Measurements from ENCODE around the gene RASGRF2. TPM values are rescaled to one million over a fixed set of nuclear protein-coding genes. Genes with fewer than 3 reads are reported as not detected.

Gene RASGRF2
- total and polyA plus RNA-seq, 2 of the 13 experiments (the other 11 are each of a cell fraction or from before 2014, with no cell fraction given), result 23.6 to 29.0 TPM

DNA sequence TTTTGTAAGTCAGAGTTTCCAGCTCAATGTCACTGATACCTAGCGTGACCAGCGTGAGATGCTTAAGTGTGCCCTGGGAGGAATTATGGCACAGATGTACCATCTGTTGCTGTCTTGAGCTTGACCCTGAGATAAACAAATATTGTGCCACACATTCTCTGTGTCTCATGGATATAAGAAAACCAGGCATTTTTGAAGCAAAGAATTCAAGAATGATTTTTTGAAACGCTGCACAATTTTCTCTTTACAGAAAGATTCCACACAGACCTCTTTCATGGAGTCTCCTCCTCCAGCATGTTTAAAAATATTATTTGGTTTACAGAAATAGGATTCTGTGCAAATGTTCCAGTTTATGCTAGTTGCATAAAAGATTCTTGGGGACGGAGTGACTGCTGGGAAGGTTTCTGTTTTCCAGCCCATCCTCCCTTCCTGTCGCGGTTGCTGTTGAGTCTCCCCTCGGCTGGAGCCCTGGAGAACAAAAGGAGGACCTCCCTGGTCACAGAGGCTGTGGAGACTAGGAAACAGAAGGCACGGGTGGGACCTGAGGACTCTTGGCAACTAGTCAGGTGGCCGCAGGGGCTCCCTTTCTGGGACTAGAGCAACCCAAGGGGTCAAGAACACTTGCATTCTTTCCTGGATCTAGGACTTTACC, 120.8 kb downstream of the RASGRF2 start:
- DNase-seq (ENCODE audit: low spot score), result no peak
- no peak for TF ChIP-seq FOXM1 (CRISPR knock-in tag; IDR thresholded peaks at IDR 0.05)
- no peak for TF ChIP-seq SMAD3 (CRISPR knock-in tag; IDR thresholded peaks at IDR 0.05)
- TF ChIP-seq TEAD3 (CRISPR knock-in tag; optimal IDR thresholded peaks at IDR 0.05; ENCODE audit: borderline replicate concordance), result no peak
- TF ChIP-seq, protein P1, sequence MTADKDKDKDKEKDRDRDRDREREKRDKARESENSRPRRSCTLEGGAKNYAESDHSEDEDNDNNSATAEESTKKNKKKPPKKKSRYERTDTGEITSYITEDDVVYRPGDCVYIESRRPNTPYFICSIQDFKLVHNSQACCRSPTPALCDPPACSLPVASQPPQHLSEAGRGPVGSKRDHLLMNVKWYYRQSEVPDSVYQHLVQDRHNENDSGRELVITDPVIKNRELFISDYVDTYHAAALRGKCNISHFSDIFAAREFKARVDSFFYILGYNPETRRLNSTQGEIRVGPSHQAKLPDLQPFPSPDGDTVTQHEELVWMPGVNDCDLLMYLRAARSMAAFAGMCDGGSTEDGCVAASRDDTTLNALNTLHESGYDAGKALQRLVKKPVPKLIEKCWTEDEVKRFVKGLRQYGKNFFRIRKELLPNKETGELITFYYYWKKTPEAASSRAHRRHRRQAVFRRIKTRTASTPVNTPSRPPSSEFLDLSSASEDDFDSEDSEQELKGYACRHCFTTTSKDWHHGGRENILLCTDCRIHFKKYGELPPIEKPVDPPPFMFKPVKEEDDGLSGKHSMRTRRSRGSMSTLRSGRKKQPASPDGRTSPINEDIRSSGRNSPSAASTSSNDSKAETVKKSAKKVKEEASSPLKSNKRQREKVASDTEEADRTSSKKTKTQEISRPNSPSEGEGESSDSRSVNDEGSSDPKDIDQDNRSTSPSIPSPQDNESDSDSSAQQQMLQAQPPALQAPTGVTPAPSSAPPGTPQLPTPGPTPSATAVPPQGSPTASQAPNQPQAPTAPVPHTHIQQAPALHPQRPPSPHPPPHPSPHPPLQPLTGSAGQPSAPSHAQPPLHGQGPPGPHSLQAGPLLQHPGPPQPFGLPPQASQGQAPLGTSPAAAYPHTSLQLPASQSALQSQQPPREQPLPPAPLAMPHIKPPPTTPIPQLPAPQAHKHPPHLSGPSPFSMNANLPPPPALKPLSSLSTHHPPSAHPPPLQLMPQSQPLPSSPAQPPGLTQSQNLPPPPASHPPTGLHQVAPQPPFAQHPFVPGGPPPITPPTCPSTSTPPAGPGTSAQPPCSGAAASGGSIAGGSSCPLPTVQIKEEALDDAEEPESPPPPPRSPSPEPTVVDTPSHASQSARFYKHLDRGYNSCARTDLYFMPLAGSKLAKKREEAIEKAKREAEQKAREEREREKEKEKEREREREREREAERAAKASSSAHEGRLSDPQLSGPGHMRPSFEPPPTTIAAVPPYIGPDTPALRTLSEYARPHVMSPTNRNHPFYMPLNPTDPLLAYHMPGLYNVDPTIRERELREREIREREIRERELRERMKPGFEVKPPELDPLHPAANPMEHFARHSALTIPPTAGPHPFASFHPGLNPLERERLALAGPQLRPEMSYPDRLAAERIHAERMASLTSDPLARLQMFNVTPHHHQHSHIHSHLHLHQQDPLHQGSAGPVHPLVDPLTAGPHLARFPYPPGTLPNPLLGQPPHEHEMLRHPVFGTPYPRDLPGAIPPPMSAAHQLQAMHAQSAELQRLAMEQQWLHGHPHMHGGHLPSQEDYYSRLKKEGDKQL (CRISPR knock-in tag; IDR thresholded peaks at IDR 0.05; ENCODE audit: low read depth), result no peak
- no peak for TF ChIP-seq CEBPG (CRISPR knock-in tag; IDR thresholded peaks at IDR 0.05)
- no peak for TF ChIP-seq XRCC5 (optimal IDR thresholded peaks at IDR 0.05; ENCODE audit: low read length)
- no peak for TF ChIP-seq ZFYVE20 (CRISPR knock-in tag; IDR thresholded peaks at IDR 0.05; ENCODE audit: borderline replicate concordance, low read depth)
- TF ChIP-seq ATF7 (IDR thresholded peaks at IDR 0.05), result no peak
- no peak for TF ChIP-seq ATF7 (CRISPR knock-in tag; IDR thresholded peaks at IDR 0.05)
- no peak for TF ChIP-seq HDAC6 (IDR thresholded peaks at IDR 0.05; ENCODE audit: low read depth, low read length)
- no peak for TF ChIP-seq ZNF552 (CRISPR knock-in tag; IDR thresholded peaks at IDR 0.05; ENCODE audit: borderline replicate concordance)
- no peak for TF ChIP-seq RBFOX2 (IDR thresholded peaks at IDR 0.05; ENCODE audit: low read depth, low read length)
- TF ChIP-seq SIN3A (IDR thresholded peaks at IDR 0.05; ENCODE audit: borderline replicate concordance, low read depth, low read length), result no peak
- TF ChIP-seq KDM2A (CRISPR knock-in tag; IDR thresholded peaks at IDR 0.05; ENCODE audit: borderline replicate concordance, low read depth), result no peak
- TF ChIP-seq GZF1 (CRISPR knock-in tag; IDR thresholded peaks at IDR 0.05), result no peak
- TF ChIP-seq HOXA7 (CRISPR knock-in tag; IDR thresholded peaks at IDR 0.05), result no peak
- TF ChIP-seq CENPT (CRISPR knock-in tag; IDR thresholded peaks at IDR 0.05; ENCODE audit: low read depth), result no peak
- TF ChIP-seq DMTF1 (CRISPR knock-in tag; IDR thresholded peaks at IDR 0.05), result no peak
- TF ChIP-seq HNRNPL (IDR thresholded peaks at IDR 0.05; ENCODE audit: low read depth, low read length), result no peak
- no peak for TF ChIP-seq POLR2AphosphoS5 (IDR thresholded peaks at IDR 0.05; ENCODE audit: low read depth, low read length)
- WGBS (ENCODE audit: low lambda C conversion rate), result over 99% methylated on average over 9 of the region's 9 CpGs
- peaks cover 4% of the 10 kb centered on the region; the same call in 1 of the 2 replicates for H3K9me3 ChIP-seq (ENCODE audit: low read length)
- in situ Hi-C loops (cut with HindIII; ENCODE audit: extremely low pct_ligation_motif_present, low pct_unique_long_range_greater_than_20kb), result no loop called here
- no peak overlapping the region for H3K4me2 ChIP-seq (ENCODE audit: low read depth, low read length)
- H3K4me1 ChIP-seq (ENCODE audit: insufficient read depth, low read length), result peaks cover 16% of the 10 kb centered on the region
- no peak overlapping the region for H3K27ac ChIP-seq (ENCODE audit: extremely low read length, insufficient read depth, low read length)
- H2AFZ ChIP-seq (ENCODE audit: low read length), result no peak overlapping the region
- no peak overlapping the region for H3K4me3 ChIP-seq (replicated peaks in 1 of 3; ENCODE audit: insufficient read depth in 1 of 3, low read depth in 2 of 3, low read length in 3 of 3)
- no peak for ATAC-seq
- no peak for FAIRE-seq
- H4K20me1 ChIP-seq (ENCODE audit: insufficient read depth, low read length), result no peaks in the 10 kb centered on the region
- BruUV-seq (replicated peaks), result no TSS peak
- intact Hi-C loops (cut with micrococcal nuclease; ENCODE audit: unreplicated experiment), result no loop called here
- ChIA-PET CTCF (ENCODE audit: low intra/inter-chr PET ratio, low total read pairs) (no interaction called here), POLR2A (no interaction called here)
- H3K36me3 ChIP-seq (replicated peaks in 1 of 2; ENCODE audit: control insufficient read depth in 1 of 2, insufficient read depth in 2 of 2, low read length in 2 of 2), result peaks cover 28 to 63% of the 10 kb centered on the region in 2 experiments
- H3K79me2 ChIP-seq (ENCODE audit: insufficient read depth, low read length), result no peaks in the 10 kb centered on the region
- no peak overlapping the region for H3K9ac ChIP-seq (ENCODE audit: insufficient read depth, low read depth, low read length)
- no peaks in the 10 kb centered on the region for H3K27me3 ChIP-seq (ENCODE audit: control insufficient read depth in 1 of 2, insufficient read depth in 2 of 2, low read length in 2 of 2)

Measured in HepG2 (cell line).